Measurements from ENCODE around the gene MIF.

DNA sequence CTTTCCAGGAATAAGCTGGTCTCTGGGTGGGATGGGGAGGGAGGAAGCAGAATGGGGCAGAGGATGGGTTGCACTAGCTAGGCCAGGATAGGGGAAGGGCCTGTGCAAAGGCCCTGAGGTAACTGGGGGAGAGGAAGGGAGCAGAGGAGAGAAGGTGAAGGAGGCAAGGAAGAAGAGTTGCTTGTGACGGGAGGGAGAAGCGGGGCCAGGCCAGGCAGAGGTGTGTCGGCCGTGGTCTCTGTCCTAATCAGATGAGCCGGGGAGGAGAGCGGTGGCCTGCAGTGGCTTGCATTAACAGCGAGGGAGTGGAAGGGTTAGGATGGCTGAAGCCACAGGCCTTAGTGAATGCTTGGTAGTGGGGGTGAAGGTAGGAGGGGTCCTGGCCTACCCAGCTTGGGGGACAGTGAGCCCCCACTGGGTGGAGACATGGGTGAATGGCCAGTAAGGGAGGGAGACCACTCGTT lies 49.4 kb upstream of the MIF start:
- TF ChIP-seq, protein P1, sequence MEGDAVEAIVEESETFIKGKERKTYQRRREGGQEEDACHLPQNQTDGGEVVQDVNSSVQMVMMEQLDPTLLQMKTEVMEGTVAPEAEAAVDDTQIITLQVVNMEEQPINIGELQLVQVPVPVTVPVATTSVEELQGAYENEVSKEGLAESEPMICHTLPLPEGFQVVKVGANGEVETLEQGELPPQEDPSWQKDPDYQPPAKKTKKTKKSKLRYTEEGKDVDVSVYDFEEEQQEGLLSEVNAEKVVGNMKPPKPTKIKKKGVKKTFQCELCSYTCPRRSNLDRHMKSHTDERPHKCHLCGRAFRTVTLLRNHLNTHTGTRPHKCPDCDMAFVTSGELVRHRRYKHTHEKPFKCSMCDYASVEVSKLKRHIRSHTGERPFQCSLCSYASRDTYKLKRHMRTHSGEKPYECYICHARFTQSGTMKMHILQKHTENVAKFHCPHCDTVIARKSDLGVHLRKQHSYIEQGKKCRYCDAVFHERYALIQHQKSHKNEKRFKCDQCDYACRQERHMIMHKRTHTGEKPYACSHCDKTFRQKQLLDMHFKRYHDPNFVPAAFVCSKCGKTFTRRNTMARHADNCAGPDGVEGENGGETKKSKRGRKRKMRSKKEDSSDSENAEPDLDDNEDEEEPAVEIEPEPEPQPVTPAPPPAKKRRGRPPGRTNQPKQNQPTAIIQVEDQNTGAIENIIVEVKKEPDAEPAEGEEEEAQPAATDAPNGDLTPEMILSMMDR (IDR thresholded peaks at IDR 0.05; ENCODE audit: low read depth, low read length) = no peak
- TF ChIP-seq POLR2A (IDR thresholded peaks at IDR 0.05; ENCODE audit: extremely low read depth, insufficient read length) = no peak
- no peak for TF ChIP-seq MAX (IDR thresholded peaks at IDR 0.05; ENCODE audit: low read depth, low read length)
- TF ChIP-seq MYC (IDR thresholded peaks at IDR 0.05; ENCODE audit: low read depth, low read length) = no peak
